Measurements from ENCODE around the gene MRPS34. TPM values are rescaled to one million over a fixed set of nuclear protein-coding genes. Genes with fewer than 3 reads are reported as not detected.

MRPS34 gene
- total RNA-seq, 1 experiment from 2014 or later: 276 TPM

DNA sequence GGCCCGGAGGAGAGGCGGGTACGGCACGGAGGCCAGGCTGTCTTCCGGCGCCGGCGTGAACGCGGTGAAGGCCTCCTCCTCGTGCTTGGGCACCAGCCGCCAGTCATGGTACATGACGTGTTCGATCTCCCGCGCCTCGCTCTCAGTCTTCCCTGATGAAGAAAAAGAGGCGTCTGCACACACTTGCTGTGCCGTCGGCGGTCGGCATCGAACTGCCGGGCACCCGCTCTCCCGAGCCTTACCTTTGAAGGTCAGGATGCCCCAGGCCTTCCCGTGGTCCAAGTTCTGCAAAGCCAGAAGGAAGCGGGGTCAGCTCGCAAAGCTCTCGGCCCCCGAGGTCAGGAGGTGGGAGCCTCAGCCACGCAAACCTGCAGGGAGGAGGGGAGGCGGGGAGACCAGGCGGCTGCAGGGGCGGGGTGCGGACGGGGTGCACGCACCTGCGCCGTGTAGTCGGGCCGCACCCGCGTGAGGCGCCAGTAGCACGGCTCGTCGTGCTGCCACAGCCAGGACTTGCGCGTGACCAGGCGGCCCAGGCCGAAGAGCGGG, 499 bp downstream of the MRPS34 start, which contains the start of gene EME2:
Gene EME2 (plus strand): TSS at position 449 of the 546 bp plus-strand sequence. CDS start 418 bp downstream, outside the sequence.
- in situ Hi-C loops (cut with HindIII; ENCODE audit: low sequenced_read_pairs): no loop called here
- DNase-seq (ENCODE audit: low spot score): no peak

DNA sequence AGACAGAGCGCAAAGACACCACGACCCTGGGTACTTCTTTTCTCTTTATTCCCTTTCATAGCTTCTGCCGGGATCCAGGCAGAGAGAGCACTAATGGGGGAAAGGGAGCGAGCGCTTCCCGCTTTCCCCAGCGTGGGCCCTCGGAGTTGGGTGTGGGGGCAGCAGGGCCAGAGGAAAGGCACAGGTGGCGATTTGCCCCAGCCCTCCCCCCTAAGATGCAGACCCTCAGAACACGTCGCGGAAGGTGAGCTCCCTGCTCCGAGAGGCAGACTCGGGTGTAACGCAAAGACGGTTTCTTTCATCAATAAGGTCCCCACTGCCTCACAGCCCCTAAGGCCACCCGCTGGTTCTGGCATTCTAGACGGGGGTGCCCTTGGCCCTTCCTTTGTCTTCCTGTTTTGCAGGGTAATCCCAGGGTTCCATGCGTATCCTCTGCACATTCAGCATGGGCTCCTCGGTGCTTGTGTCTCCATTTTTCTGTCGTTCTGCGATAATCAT, 1.0 kb downstream of the MRPS34 start:
- in situ Hi-C loops (cut with HindIII; ENCODE audit: low sequenced_read_pairs): no loop called here
- DNase-seq (ENCODE audit: low spot score): no peak

DNA sequence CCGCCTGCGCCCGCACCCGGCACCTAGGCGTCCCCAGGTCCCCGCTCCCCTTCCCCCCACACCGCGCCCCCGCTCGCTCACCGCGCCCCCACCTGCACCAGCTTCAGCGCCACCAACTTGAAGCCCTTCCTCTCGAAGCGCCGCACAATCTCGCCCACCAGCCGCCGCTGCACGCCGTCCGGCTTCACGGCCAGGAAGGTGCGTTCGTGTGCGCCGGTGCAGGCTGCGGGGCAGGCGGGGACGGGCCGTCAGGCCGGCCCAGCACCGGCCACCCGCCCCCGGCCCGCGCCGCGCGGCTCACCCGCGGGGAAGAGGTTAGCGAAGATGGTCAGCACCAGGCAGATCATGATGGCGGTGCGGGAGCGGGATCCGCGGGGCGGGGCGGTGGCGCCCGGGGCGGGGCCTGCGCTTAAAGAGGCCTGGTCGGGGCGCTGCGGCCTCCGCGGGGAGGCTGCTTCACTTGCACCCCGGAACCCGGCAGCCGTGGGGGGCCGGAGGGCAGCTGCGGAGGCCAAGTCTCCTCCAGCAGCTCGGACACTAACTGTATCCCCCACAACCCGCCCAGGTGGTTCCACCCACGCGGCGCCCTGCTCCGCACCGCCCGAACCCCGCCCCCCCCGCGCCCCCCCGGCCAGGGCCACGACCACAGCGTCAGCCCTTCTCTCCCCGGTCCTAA, 1.6 kb downstream of the MRPS34 start, which contains the start of gene NME3:
Gene NME3 (minus strand): TSS at position 356 of the 676 bp plus-strand sequence. CDS start 9 bp downstream, at position 347.
- in situ Hi-C loops (cut with HindIII; ENCODE audit: low sequenced_read_pairs): no loop called here
- DNase-seq (ENCODE audit: low spot score): peak; percentile 66

DNA sequence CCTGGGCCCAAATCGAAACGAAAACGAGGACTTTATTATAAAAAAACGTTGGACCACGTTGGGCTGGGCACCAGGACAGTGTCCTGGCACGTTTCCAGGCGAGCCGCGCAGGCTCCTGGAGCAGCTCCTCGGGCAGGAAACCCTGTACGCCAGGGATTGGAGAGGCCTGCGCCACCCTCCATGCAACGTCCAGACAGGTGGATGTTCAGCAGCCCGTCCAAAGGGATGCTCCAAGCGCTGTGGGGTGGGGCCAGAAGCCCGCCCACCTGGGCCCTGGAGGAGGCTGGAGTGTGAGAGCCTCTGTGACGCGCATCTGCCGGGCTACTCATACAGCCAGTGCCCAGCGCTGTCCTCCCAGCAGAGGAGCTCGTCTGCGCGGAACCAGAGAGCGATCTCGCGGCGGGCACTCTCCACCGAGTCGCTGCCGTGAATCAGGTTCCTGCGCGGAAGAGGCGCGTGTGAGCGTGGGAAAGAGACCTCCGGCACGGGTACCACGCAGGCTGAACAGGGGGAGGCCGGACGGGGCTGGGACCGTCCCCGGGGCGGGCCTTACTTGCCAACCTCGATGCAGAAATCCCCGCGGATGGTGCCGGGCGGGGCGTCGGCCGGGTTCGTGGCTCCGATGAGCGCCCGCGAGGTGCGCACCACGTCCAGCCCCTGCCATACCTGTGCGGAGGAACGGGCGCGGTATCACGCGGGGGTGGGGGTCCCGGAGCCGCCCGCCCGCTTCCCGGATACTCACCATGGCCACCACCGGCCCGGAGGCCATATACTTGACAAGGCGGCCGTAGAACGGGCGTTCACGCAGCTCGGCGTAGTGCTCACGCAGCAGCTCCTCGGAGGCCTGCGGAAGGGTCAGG, 2.4 kb downstream of the MRPS34 start:
- peak; percentile 78 for DNase-seq (ENCODE audit: low spot score)
- in situ Hi-C loops (cut with HindIII; ENCODE audit: low sequenced_read_pairs): no loop called here

DNA sequence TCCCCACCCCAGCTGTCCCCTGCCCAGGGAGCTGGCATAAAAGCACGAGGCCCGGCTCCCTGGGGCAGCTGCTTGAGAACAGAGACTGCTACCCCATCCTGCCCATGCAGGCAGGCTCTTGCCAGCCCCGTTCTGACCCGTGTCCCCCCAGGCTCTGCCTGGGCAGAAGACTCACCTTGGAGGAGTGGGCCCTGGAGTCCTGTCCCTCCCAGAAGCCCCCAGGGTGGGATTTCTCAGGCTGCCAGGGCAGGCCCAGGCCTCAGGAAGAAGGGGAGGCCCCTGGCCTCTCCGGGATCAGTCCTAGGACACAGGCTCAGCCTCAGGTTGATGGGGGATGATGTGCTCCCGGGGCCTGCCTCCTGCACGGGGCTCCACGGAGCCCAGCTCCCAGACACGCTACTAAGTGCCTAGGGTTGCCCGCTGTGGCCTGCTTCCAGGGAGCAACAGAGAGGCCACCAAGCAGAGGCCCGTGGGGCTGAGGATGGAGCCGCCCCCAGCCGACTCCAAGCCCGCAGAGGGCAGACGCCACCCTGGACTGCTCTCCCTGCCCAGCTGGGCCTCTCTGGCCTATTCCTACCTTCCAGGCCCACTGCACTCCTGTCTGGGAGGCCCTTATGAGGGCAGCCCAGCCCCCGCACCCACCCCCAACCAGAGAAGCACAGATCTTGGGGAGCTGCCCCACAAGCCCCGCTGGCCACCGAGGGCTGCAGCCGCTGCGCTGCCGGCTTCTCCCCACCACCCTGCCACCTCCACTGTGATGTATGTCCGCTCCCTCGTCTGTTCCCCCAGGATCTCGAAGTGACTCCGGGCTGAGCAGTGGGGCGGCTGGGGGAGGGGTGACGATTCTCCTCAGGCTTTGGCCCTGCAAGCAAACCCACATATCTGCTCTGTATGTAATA, 3.3 kb downstream of the MRPS34 start:
- in situ Hi-C loops (cut with HindIII; ENCODE audit: low sequenced_read_pairs): no loop called here
- no peak for DNase-seq (ENCODE audit: low spot score)

DNA sequence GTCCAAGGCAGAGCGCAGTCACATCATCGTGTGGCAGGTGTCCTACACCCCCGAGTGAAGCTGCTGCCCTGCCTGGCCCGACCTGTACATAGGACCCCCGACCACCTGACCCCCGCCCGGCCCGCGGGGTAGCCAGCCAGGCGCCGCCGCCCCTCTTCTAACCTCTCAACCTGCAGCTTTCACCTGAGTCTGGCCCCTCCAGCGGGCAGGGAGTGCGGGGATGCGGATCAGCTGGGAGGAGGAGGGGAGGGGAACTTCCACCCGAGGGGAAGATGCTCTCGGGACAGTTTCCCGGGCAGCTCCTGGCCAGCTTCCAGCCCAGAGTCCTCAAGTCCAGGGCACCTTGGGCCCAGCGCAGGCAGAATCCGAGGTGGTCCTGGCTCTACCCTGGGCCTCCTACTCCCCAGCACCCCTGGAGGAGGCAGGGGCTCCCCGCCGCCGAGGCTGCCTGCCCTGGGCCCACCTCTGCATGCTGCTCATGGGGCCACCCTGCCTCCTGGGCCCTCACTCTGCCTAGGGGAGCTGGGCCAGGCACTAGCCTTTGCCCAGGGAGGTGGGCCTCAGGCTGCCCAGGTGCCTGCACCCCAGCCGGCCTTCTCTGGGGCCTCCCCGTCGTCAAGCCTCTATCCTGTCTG, 4.0 kb downstream of the MRPS34 start:
- DNase-seq (ENCODE audit: low spot score): no peak
- in situ Hi-C loops (cut with HindIII; ENCODE audit: low sequenced_read_pairs): no loop called here

DNA sequence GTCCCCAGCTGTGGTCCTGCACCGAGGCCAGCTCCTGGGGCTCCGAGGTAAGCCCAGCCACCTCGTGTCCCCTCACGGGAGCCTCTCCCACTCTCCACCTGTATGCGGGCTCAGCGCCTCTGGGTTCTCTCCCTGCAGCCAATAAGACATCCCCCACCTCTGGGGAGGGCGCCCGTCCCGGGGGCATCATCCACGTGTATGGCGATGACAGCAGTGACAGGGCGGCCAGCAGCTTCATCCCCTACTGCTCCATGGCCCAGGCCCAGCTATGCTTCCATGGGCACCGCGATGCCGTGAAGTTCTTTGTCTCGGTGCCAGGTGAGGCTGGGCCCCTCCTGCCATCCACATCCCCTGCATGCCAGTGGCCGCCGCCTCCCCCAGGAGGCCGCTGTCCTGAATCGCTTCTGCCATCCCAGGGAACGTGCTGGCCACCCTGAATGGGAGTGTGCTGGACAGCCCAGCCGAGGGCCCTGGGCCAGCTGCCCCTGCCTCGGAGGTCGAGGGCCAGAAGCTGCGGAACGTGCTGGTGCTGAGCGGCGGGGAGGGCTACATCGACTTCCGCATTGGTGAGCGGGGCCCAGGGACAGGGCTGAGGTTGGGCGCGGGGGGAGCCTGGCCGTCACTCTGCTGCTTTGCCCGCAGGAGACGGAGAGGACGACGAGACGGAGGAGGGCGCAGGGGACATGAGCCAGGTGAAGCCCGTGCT, 4.7 kb downstream of the MRPS34 start:
- no peak for DNase-seq (ENCODE audit: low spot score)
- in situ Hi-C loops (cut with HindIII; ENCODE audit: low sequenced_read_pairs): no loop called here

DNA sequence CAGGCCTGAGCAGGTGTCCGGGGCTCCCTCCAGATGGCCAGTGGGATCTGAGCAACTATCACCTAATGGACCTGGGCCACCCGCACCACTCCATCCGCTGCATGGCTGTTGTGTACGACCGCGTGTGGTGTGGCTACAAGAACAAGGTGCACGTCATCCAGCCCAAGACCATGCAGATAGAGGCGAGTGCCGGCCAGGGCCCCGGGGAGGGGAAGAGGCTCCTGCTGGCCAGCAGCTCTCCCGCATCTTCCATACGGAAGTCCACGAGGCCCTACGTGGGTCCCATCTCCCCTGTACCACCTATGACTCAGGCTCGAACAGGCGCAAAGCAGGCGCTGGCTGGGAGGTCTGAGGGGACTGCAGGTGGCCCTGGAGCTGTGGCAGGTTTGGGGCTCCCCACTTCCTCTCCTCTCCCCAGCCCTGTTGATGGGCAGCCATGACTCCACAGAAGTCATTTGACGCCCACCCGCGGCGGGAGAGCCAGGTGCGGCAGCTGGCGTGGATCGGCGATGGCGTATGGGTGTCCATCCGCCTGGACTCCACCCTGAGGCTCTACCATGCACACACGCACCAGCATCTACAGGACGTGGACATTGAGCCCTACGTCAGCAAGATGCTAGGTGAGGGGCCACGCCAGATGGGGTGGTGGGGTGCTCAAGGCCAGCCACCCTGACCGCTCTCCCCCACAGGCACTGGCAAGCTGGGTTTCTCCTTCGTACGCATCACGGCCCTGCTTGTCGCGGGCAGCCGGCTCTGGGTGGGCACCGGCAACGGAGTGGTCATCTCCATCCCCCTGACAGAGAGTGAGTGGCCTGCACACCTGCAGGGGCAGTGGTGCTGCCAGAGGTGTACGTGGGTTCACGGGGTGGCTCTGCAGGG, 5.6 kb downstream of the MRPS34 start:
- no peak for DNase-seq (ENCODE audit: low spot score)
- in situ Hi-C loops (cut with HindIII; ENCODE audit: low sequenced_read_pairs): no loop called here

DNA sequence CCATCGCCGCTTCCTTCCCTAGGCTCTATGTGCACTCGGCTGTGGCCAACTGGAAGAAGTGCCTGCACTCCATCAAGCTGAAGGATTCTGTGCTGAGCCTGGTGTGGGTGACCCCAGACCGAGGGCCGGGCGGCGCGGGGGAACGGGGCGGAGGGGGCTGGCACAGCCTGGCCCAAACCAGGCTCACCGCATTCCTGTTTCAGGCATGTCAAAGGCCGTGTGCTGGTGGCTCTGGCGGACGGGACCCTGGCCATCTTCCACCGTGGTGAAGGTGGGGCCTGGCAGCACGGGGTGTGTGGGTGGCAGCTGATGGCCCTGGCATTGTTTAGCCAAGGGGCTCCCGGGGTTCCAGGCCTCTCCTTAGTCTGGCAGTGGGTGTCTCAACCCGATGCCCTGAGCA, 6.2 kb downstream of the MRPS34 start:
- no peak for DNase-seq (ENCODE audit: low spot score)
- in situ Hi-C loops (cut with HindIII; ENCODE audit: low sequenced_read_pairs): no loop called here

DNA sequence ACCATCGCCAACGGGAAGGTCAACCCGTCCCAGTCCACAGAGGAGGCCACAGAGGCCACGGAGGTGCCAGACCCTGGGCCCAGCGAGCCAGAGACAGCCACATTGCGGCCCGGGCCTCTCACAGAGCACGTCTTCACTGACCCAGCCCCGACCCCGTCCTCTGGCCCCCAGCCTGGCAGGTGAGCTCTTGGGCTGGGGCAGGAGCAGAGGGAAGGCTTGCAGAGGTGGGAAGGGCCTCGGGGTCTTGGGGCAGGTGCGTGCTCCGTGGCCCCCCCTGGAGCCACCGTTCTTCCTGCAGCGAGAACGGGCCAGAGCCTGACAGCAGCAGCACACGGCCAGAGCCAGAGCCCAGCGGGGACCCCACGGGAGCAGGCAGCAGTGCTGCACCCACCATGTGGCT, 6.7 kb downstream of the MRPS34 start:
- in situ Hi-C loops (cut with HindIII; ENCODE audit: low sequenced_read_pairs): no loop called here

DNA sequence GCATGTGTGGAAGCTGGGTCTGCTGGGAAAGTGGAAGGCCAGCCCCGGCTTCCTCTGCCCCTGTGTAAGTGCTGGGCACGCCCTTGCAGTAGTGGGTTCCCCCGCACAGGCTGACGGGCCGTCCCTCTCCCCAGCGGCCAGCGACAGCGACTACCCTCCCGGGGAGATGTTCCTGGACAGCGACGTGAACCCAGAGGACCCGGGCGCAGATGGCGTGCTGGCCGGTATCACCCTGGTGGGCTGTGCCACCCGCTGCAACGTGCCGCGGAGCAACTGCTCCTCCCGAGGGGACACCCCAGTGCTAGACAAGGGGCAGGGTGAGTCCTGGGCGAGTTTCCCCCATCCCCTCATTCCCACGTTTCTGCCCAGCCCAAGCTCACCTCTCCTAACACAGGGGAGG, 7.1 kb downstream of the MRPS34 start:
- DNase-seq (ENCODE audit: low spot score): no peak
- in situ Hi-C loops (cut with HindIII; ENCODE audit: low sequenced_read_pairs): no loop called here

More for the DNA sequence above, 6.7 kb downstream of the MRPS34 start:
- DNase-seq (ENCODE audit: low spot score): no peak

DNA sequence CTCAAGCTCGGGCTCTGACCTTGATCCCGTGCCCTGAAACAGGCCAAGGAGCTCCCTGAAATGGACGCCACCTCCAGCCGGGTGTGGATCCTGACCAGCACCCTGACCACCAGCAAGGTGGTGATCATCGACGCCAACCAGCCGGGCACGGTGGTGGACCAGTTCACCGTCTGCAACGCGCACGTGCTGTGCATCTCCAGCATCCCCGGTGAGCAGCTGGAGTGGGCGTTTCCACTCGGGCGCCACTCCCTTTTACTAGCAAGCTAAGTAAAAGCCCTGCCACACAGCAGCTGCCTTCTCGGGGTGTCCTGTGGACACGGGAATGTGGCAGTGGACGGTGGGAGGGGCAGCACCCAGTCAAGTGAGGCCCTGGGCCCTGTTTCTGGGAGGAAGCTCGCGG, 8.0 kb downstream of the MRPS34 start:
- in situ Hi-C loops (cut with HindIII; ENCODE audit: low sequenced_read_pairs): no loop called here
- DNase-seq (ENCODE audit: low spot score): no peak

DNA sequence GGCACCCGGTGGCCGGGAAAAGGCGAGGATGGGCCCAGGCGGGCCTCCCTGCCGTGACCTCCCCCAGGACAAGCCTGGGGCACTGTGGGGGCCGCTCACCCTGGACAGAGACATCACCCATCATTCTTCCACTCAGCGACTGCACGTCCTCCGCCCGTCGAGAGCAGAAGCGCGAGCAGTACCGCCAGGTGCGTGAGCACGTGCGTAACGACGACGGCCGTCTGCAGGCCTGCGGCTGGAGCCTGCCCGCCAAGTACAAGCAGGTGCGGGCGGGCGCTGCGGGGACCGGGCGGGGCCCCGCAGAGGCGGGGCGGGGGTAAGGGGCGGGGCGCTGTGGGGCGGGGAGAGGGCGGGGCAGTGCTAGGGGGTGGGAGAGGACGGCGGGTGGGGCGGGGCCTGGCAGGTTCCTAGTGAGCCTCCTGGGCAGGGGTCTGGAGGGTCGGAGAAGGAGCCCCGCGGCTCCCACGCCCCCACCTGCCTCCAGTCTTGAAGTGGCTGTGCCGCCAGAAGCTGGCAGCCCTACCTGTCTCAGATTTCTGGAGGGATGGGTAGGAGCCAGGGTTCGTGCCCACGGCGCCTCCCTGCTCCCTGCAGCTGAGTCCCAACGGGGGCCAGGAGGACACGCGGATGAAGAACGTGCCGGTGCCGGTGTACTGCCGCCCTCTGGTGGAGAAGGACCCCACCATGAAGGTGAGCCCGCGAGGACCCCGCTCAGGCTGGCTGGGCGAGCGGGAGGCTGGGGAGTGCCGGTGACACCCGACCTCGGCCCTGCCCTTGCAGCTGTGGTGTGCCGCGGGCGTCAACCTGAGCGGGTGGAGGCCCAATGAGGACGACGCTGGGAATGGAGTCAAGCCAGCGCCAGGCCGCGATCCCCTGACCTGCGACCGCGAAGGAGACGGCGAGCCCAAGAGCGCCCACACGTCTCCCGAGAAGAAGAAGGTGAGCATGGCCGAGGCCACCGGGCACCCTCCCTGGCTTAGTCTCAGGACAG, 9.1 kb downstream of the MRPS34 start:
- in situ Hi-C loops (cut with HindIII; ENCODE audit: low sequenced_read_pairs): no loop called here
- DNase-seq (ENCODE audit: low spot score): peak; percentile 75

DNA sequence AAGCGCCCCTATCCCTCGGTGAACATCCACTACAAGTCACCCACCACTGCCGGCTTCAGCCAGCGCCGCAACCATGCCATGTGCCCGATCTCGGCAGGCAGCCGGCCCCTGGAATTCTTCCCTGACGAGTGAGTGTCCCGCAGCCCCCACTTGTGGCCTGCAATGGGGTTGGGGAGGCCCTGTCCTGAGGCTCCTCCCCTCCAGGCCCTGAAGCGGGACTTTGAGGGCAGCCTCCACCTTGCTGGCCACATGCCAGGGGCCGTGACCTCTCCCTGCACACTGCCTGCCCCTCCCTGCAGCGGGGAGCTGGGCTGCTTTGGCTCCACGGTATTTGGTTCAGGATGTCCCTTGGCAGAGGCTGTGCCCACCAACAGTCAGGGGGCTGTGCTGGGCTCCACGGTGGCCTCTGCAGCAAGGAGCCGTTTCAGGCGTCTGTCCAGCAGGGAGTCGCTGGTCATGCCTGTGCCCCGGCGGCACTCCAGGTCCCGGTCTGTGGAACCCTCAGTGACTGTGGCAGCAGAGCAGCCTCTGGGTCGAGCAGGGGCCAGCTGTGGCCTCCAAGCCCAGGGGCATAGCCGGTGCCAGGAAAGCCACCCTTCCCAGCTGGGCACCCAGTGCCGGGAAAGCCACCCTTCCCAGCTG, 9.9 kb downstream of the MRPS34 start:
- in situ Hi-C loops (cut with HindIII; ENCODE audit: low sequenced_read_pairs): no loop called here
- no peak for DNase-seq (ENCODE audit: low spot score)

DNA sequence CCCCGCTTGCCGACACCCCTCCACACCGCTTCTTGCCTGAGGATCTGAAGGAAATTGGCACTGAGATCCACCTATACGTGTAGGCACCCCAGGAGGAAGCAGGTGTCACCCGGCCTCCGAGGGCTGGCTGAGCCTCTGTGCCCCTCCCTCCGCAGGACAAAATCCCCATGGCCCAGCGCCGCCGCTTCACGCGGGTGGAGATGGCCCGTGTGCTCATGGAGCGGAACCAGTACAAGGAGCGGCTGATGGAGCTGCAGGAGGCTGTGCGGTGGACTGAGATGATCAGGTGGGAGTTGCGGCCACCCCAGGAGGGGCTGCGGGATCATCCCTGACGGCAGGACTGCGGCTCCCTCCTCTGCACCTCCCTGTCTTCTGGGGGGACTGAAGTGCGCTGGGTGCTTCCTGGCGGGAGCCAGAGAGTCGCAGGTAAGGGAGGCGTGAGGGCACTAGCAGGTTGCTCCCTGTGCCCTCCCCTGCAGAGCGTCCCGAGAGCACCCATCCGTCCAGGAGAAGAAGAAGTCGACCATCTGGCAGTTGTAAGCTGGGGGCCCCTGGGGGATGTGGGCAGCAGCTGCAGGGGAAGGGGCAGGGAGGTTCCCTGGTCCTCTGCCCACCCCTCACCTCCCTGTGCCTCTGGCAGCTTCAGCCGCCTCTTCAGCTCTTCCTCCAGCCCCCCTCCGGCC, 10.6 kb downstream of the MRPS34 start:
- DNase-seq (ENCODE audit: low spot score): no peak
- in situ Hi-C loops (cut with HindIII; ENCODE audit: low sequenced_read_pairs): no loop called here

Measured in G401 (cell line).